GM19395 (cell line): ENCODE measurements around the gene GTPBP3.
"Not testable (repeated sequence)": the region's sequence is repeated elsewhere in the genome, so short reads cannot be mapped to it uniquely, and the experiment has no call there.

Experiments
- ATAC-seq: cut with Tn5 transposase; IDR thresholded peaks from one replicate; pipeline ENCODE4 v1.9.1; 2021; ENCODE audit warnings: mild to moderate bottlenecking, moderate library complexity; ENCODE audit not compliant: unreplicated experiment

GTPBP3 gene

GRCh38 chr19:17336872-17337674 is at the start of gene GTPBP3:
Gene GTPBP3 (plus strand): TSS chr19:17337553. CDS start chr19:17337612, 59 bp downstream.
- ATAC-seq = peak; percentile 76

GRCh38 chr19:17289489-17289888 is 47.9 kb upstream of the GTPBP3 start:
- ATAC-seq = no peak

GRCh38 chr19:17292301-17293074 is 44.9 kb upstream of the GTPBP3 start:
- ATAC-seq = peak; percentile 88

GRCh38 chr19:17293605-17294004 is 43.7 kb upstream of the GTPBP3 start:
- no peak for ATAC-seq

- ATAC-seq = no peak
These were observed 43.1 kb upstream of the GTPBP3 start for GRCh38 chr19:17294051-17294891.

GRCh38 chr19:17295551-17295950 is 41.8 kb upstream of the GTPBP3 start:
- ATAC-seq = not testable (repeated sequence)

GRCh38 chr19:17296273-17296672 is 41.1 kb upstream of the GTPBP3 start:
- no peak for ATAC-seq

- ATAC-seq = no peak
These were observed 40.4 kb upstream of the GTPBP3 start for GRCh38 chr19:17296976-17297375.

GRCh38 chr19:17300992-17301619 is 36.2 kb upstream of the GTPBP3 start:
- no peak for ATAC-seq

GRCh38 chr19:17302391-17303166 is 34.8 kb upstream of the GTPBP3 start:
- ATAC-seq = no peak

- ATAC-seq = peak; percentile 59
These were observed 34.0 kb upstream of the GTPBP3 start, which contains the start of gene ABHD8 for GRCh38 chr19:17303167-17303939. Gene ABHD8 (minus strand): TSS chr19:17303425. CDS start chr19:17301616, 1,809 bp downstream.

GRCh38 chr19:17303940-17304267 is 33.4 kb upstream of the GTPBP3 start:
- no peak for ATAC-seq

- ATAC-seq = no peak
These were observed 32.8 kb upstream of the GTPBP3 start for GRCh38 chr19:17304386-17305215.

- ATAC-seq = no peak
These were observed 32.2 kb upstream of the GTPBP3 start for GRCh38 chr19:17305216-17305516.

- ATAC-seq = peak; percentile 60
These were observed 31.7 kb upstream of the GTPBP3 start, which contains the start of gene MRPL34 for GRCh38 chr19:17305517-17306284. Gene MRPL34 (plus strand): TSS chr19:17305872. CDS start chr19:17305893, 21 bp downstream.

- no peak for ATAC-seq
These were observed 31.1 kb upstream of the GTPBP3 start for GRCh38 chr19:17306285-17306714.

- no peak for ATAC-seq
These were observed 29.4 kb upstream of the GTPBP3 start for GRCh38 chr19:17307876-17308377.
